ENCODE data around the gene DNAH9.

Gene DNAH9

DNA sequence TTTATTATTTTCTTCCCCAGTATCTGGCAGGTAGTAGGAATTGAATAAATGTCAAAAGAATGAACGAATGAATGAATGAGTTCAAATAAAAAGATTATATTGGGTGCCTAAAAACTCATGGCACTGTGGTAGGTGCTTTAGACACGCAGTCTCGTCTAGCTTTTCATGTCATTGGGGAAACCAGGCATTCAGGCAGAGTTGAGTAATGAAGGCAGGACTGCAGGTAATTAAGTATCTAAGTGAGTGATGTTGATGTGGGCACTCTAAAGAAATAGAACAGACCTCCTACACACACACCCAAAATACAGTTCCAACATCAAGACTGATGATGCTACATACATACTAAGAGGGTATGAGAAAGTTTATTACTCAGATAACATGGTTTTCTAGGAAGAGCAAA lies 302.4 kb downstream of the DNAH9 start:
- CTCF ChIA-PET = no interaction called here
- no peak for DNase-seq (ENCODE audit: extremely low spot score)
- TF ChIP-seq, protein P1, sequence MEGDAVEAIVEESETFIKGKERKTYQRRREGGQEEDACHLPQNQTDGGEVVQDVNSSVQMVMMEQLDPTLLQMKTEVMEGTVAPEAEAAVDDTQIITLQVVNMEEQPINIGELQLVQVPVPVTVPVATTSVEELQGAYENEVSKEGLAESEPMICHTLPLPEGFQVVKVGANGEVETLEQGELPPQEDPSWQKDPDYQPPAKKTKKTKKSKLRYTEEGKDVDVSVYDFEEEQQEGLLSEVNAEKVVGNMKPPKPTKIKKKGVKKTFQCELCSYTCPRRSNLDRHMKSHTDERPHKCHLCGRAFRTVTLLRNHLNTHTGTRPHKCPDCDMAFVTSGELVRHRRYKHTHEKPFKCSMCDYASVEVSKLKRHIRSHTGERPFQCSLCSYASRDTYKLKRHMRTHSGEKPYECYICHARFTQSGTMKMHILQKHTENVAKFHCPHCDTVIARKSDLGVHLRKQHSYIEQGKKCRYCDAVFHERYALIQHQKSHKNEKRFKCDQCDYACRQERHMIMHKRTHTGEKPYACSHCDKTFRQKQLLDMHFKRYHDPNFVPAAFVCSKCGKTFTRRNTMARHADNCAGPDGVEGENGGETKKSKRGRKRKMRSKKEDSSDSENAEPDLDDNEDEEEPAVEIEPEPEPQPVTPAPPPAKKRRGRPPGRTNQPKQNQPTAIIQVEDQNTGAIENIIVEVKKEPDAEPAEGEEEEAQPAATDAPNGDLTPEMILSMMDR (IDR thresholded peaks at IDR 0.05; ENCODE audit: control extremely low read depth, extremely low read depth, low read depth, missing control alignments) = no peak
- POLR2A ChIA-PET = no interaction called here

DNA sequence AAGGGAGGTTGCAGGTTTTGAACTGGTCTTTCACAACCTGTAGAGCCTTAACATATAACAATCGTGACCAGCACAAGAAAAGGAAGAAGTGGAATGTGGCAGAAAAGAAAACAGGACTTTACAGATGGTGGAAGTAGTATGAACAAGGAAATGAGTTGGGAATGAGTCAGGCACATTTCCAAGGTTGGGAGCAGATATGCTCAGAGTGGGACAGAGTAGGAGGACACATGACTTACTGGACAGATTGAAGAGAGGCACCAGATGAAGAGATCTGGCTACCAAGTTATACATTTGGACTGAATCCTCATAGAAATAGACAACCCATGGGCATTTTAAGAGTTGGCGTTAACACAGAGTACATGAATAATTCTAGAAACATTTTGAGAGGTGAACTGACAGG lies 303.7 kb downstream of the DNAH9 start:
- ChIA-PET CTCF (no interaction called here), POLR2A (no interaction called here)
- no peak for DNase-seq (ENCODE audit: extremely low spot score)
- TF ChIP-seq, protein P1 (IDR thresholded peaks at IDR 0.05; ENCODE audit: control extremely low read depth, extremely low read depth, low read depth, missing control alignments) = no peak

DNA sequence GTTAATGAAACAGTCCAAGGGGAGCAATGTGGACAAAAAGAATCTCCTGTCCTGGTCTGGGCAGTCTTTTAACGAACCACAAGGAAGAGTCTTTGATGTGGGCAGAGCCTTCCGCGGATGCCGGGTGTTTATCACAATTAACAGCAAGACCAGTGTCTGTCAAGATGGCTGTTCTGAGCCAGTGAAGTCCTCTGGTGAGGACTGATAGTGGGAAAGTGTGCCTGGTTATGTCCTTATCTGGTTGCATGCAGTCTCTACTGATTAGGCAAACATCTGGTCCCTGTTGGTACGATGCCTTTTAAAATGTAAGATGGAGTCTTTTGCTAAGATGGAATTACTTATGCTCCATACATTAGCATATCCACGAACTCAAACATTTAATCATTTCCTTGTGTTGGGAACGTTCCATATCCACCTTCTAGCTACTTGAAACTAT lies 310.5 kb downstream of the DNAH9 start:
- ChIA-PET POLR2A (no interaction called here), CTCF (no interaction called here)
- TF ChIP-seq, protein P1 (IDR thresholded peaks at IDR 0.05; ENCODE audit: control extremely low read depth, extremely low read depth, low read depth, missing control alignments) = no peak
- DNase-seq (ENCODE audit: extremely low spot score) = no peak

DNA sequence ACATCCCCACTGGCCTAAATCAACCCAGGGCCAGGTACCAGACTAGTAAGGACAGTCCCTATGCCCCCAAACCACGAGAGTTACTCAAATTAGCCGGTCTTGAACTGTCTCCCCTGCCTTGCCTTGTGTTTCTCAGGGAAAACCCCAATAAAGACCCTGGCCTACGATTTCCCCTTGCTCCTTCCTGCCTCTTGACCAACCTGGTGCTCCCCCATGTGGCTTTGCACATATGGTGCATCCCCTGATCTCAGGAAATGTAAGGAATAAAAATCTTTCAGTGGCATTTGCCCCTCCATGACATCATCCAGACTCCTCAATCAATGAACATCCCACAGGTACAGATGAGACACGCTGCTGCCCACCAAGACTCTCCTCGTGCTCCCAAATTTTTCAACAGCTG lies 311.1 kb downstream of the DNAH9 start:
- POLR2A ChIA-PET = no interaction called here
- DNase-seq (ENCODE audit: extremely low spot score) = no peak
- TF ChIP-seq, protein P1 (IDR thresholded peaks at IDR 0.05; ENCODE audit: control extremely low read depth, extremely low read depth, low read depth, missing control alignments) = no peak
- CTCF ChIA-PET = no interaction called here

DNA sequence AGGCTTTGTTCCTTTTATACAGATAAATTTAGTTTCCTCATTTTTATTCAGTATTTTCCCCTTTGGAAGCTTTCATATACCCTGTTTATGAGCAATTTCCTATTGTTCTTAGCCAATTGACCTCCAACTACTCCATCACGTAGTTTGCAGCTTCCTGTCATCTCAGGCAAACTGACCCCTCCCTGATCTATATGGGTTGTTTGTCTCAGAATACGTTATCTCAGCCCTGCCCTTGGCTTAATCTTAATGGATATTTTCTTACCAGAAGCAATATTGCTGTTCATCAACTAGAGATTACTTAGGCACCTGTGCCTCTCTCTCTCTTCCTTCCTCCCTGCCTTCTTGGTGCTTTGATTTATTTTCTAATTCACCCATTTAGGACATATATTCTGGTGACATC lies 317.8 kb downstream of the DNAH9 start:
- TF ChIP-seq, protein P1 (IDR thresholded peaks at IDR 0.05; ENCODE audit: control extremely low read depth, extremely low read depth, low read depth, missing control alignments) = no peak
- DNase-seq (ENCODE audit: extremely low spot score) = no peak
- POLR2A ChIA-PET = no interaction called here
- CTCF ChIA-PET = interaction anchor here (1.4 kb wide), 1 partner anchor 20 kb away, joined by 3 read pairs; no protein-coding TSS in a partner anchor

DNA sequence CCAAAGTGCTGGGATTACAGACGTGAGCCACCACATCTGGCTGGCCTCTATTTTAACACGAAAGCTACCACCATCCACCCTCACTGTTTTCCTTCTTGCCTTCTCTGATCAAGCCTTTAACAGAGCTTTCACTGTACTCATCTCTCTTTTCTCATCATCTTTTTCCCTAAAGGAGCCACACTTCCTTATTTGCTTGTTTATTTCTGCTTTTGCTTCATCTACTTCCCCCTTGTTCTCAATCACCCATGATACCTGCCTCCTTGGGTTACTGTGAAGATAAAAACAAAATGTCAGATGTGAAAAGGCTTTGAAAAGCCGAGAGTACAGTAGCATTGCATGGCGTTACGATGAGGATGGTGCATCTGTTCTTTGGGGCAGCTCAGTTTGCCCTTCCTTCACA lies 319.1 kb downstream of the DNAH9 start:
- ChIA-PET POLR2A (no interaction called here), CTCF (no interaction called here)
- TF ChIP-seq, protein P1 (IDR thresholded peaks at IDR 0.05; ENCODE audit: control extremely low read depth, extremely low read depth, low read depth, missing control alignments) = no peak
- DNase-seq (ENCODE audit: extremely low spot score) = no peak

DNA sequence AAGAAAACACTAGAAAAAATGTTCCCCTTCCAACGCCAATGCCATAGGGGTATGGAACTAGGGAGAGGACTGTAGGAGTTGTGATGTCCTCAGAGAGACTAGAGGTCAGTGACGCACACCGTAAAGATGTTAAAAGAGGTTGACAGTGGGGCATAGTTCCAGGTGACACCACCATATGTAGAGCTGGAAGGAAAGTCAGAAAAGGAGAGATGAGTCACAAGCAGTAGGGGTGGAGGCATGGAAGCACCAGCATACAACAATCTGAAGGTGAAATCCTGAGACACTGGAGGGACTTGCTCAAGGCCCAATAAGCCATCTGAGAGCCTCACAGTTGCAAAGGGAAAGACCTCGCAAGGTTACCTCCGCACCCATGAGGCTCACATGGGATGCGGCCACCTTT lies 323.0 kb downstream of the DNAH9 start:
- TF ChIP-seq, protein P1 (IDR thresholded peaks at IDR 0.05; ENCODE audit: control extremely low read depth, extremely low read depth, low read depth, missing control alignments) = no peak
- ChIA-PET POLR2A (no interaction called here), CTCF (no interaction called here)
- no peak for DNase-seq (ENCODE audit: extremely low spot score)

Data from GM10248 (cell line).